Measurements from ENCODE around the gene CCDC170. TPM values are rescaled to one million over a fixed set of nuclear protein-coding genes. Genes with fewer than 3 reads are reported as not detected.

CCDC170 gene
- total and polyA plus RNA-seq, 4 donors = 0.37 to 0.59 (median 0.45) TPM

DNA sequence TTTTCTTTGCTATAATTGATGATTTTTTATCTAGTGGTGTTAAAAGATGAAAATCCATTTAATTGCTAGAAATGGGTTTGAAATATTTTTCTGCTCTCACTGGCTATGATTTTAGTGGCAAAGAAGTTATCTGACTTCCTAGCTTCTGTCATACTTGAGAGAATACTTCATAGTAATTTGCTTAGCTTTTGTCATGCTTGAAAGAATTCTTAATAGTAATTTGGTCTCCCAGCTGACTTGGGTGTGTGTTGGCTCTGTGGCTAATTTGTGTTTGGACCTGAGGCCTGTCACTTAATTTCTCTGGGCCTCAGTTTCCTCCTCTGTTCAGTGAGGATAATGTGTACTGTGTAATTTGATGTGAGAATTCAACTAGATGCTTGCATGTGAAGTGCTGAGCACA, 29.1 kb upstream of the CCDC170 start:
- TF ChIP-seq FOXA2 (IDR thresholded peaks at IDR 0.05) (no peak), RXRA (IDR thresholded peaks at IDR 0.05) (no peak), EGR1 (IDR thresholded peaks at IDR 0.05; ENCODE audit: low read depth in 2 of 2) (no peak), NR2F2 (IDR thresholded peaks at IDR 0.05) (no peak), HNF4G (IDR thresholded peaks at IDR 0.05) (no peak), JUND (IDR thresholded peaks at IDR 0.05) (no peak), FOXA1 (IDR thresholded peaks at IDR 0.05) (no peak), HNF4A (conservative IDR thresholded peaks at IDR 0.05) (no peak), GABPA (IDR thresholded peaks at IDR 0.05 in 1 of 2, conservative IDR thresholded peaks at IDR 0.05 in 1 of 2) (no peak), TAF1 (conservative IDR thresholded peaks at IDR 0.05) (no peak), RAD21 (IDR thresholded peaks at IDR 0.05) (no peak), YY1 (IDR thresholded peaks at IDR 0.05) (no peak), SP1 (IDR thresholded peaks at IDR 0.05) (no peak)
- TF ChIP-seq, protein P1, sequence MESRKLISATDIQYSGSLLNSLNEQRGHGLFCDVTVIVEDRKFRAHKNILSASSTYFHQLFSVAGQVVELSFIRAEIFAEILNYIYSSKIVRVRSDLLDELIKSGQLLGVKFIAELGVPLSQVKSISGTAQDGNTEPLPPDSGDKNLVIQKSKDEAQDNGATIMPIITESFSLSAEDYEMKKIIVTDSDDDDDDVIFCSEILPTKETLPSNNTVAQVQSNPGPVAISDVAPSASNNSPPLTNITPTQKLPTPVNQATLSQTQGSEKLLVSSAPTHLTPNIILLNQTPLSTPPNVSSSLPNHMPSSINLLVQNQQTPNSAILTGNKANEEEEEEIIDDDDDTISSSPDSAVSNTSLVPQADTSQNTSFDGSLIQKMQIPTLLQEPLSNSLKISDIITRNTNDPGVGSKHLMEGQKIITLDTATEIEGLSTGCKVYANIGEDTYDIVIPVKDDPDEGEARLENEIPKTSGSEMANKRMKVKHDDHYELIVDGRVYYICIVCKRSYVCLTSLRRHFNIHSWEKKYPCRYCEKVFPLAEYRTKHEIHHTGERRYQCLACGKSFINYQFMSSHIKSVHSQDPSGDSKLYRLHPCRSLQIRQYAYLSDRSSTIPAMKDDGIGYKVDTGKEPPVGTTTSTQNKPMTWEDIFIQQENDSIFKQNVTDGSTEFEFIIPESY (IDR thresholded peaks at IDR 0.05) = no peak
- TF ChIP-seq, protein P2, sequence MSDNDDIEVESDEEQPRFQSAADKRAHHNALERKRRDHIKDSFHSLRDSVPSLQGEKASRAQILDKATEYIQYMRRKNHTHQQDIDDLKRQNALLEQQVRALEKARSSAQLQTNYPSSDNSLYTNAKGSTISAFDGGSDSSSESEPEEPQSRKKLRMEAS (IDR thresholded peaks at IDR 0.05) = no peak
- TF ChIP-seq, protein P3, sequence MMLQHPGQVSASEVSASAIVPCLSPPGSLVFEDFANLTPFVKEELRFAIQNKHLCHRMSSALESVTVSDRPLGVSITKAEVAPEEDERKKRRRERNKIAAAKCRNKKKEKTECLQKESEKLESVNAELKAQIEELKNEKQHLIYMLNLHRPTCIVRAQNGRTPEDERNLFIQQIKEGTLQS (IDR thresholded peaks at IDR 0.05) = no peak
- TF ChIP-seq, protein P4, sequence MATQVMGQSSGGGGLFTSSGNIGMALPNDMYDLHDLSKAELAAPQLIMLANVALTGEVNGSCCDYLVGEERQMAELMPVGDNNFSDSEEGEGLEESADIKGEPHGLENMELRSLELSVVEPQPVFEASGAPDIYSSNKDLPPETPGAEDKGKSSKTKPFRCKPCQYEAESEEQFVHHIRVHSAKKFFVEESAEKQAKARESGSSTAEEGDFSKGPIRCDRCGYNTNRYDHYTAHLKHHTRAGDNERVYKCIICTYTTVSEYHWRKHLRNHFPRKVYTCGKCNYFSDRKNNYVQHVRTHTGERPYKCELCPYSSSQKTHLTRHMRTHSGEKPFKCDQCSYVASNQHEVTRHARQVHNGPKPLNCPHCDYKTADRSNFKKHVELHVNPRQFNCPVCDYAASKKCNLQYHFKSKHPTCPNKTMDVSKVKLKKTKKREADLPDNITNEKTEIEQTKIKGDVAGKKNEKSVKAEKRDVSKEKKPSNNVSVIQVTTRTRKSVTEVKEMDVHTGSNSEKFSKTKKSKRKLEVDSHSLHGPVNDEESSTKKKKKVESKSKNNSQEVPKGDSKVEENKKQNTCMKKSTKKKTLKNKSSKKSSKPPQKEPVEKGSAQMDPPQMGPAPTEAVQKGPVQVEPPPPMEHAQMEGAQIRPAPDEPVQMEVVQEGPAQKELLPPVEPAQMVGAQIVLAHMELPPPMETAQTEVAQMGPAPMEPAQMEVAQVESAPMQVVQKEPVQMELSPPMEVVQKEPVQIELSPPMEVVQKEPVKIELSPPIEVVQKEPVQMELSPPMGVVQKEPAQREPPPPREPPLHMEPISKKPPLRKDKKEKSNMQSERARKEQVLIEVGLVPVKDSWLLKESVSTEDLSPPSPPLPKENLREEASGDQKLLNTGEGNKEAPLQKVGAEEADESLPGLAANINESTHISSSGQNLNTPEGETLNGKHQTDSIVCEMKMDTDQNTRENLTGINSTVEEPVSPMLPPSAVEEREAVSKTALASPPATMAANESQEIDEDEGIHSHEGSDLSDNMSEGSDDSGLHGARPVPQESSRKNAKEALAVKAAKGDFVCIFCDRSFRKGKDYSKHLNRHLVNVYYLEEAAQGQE (IDR thresholded peaks at IDR 0.05) = no peak
- TF ChIP-seq, protein P5, sequence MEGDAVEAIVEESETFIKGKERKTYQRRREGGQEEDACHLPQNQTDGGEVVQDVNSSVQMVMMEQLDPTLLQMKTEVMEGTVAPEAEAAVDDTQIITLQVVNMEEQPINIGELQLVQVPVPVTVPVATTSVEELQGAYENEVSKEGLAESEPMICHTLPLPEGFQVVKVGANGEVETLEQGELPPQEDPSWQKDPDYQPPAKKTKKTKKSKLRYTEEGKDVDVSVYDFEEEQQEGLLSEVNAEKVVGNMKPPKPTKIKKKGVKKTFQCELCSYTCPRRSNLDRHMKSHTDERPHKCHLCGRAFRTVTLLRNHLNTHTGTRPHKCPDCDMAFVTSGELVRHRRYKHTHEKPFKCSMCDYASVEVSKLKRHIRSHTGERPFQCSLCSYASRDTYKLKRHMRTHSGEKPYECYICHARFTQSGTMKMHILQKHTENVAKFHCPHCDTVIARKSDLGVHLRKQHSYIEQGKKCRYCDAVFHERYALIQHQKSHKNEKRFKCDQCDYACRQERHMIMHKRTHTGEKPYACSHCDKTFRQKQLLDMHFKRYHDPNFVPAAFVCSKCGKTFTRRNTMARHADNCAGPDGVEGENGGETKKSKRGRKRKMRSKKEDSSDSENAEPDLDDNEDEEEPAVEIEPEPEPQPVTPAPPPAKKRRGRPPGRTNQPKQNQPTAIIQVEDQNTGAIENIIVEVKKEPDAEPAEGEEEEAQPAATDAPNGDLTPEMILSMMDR (IDR thresholded peaks at IDR 0.05; ENCODE audit: low read depth, low read length, missing input control) = no peak
- Histone ChIP-seq H3K9me3 (ENCODE audit: control insufficient read depth in 4 of 4, low read length in 3 of 4) (no peaks in the 10 kb centered on the region), H3K27ac (ENCODE audit: low read depth in 1 of 2, low read length in 2 of 2) (no peak overlapping the region), H3K27me3 (ENCODE audit: control insufficient read depth in 4 of 4, insufficient read depth in 4 of 4, low read length in 3 of 4) (no peaks in the 10 kb centered on the region), H3K4me3 (ENCODE audit: low read depth in 1 of 3, low read length in 3 of 3) (no peak overlapping the region), H3K36me3 (ENCODE audit: control insufficient read depth in 4 of 4, insufficient read depth in 3 of 4, low read depth in 1 of 4, low read length in 3 of 4) (peaks cover 1 to 29% (median 7%) of the 10 kb centered on the region in 4 donors), H3K9ac (ENCODE audit: low read depth in 1 of 2, low read length in 2 of 2) (no peak overlapping the region), H3K4me1 (ENCODE audit: control insufficient read depth in 4 of 4, insufficient read depth in 4 of 4, low read length in 3 of 4) (no peaks in the 10 kb centered on the region)
- DNase-seq (ENCODE audit: low spot score) = no peak
